ENCODE measurements around the gene TUBGCP3.

The TUBGCP3 gene

DNA sequence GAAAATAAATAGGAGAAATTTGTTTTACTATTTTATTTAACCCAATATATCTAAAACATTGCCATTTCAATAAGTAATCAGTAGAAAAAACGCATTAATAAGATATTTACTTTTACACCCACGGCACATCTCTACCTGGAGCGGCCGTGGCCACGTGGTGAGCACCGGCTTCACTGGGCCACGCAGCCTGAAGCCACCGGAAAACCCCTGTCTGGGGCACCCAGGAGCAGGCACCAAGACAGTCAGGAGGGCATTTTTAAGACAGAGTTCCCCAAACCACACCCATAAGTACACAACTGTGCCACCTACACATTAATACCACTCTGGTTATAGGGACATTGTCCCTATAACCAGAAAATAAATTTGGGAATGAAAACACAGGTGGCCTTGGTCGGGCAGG lies 130.9 kb downstream of the TUBGCP3 start:
- H3K36me3 ChIP-seq (ENCODE audit: control insufficient read depth in 5 of 5, insufficient read depth in 5 of 5, low read length in 5 of 5): no peaks in the 10 kb centered on the region
- no peak overlapping the region for H3K9ac ChIP-seq (ENCODE audit: low read length in 5 of 5)
- no peak overlapping the region for H3K4me3 ChIP-seq (ENCODE audit: low read depth in 1 of 5, low read length in 5 of 5)

GRCh38 chr13:112456138-112457056 lies 131.6 kb downstream of the TUBGCP3 start:
- no peak overlapping the region for H3K9ac ChIP-seq (ENCODE audit: low read length in 5 of 5)
- H3K4me3 ChIP-seq (ENCODE audit: low read depth in 1 of 5, low read length in 5 of 5): no peak overlapping the region
- H3K4me1 ChIP-seq (ENCODE audit: control insufficient read depth in 5 of 5, insufficient read depth in 5 of 5, low read length in 5 of 5): no peaks in the 10 kb centered on the region
- no peaks in the 10 kb centered on the region for H3K36me3 ChIP-seq (ENCODE audit: control insufficient read depth in 5 of 5, insufficient read depth in 5 of 5, low read length in 5 of 5)
- peaks cover 0 to 22% (median 11%) of the 10 kb centered on the region in 5 donors for H3K27me3 ChIP-seq (ENCODE audit: control insufficient read depth in 5 of 5, insufficient read depth in 4 of 5, low read length in 5 of 5)
- no peak overlapping the region for H3K27ac ChIP-seq (ENCODE audit: low read depth, low read length)
- peaks cover 0 to 9% (median 6%) of the 10 kb centered on the region in 5 donors for H3K9me3 ChIP-seq (ENCODE audit: control insufficient read depth in 5 of 5, low read length in 5 of 5)

More for the DNA sequence above, 130.9 kb downstream of the TUBGCP3 start:
- Histone ChIP-seq H3K27ac (ENCODE audit: low read depth, low read length) (no peak overlapping the region), H3K27me3 (ENCODE audit: control insufficient read depth in 5 of 5, insufficient read depth in 4 of 5, low read length in 5 of 5) (peaks cover 0 to 19% (median 11%) of the 10 kb centered on the region in 5 donors), H3K4me1 (ENCODE audit: control insufficient read depth in 5 of 5, insufficient read depth in 5 of 5, low read length in 5 of 5) (no peaks in the 10 kb centered on the region), H3K9me3 (ENCODE audit: control insufficient read depth in 5 of 5, low read length in 5 of 5) (peaks cover 0 to 9% (median 8%) of the 10 kb centered on the region in 5 donors)

DNA sequence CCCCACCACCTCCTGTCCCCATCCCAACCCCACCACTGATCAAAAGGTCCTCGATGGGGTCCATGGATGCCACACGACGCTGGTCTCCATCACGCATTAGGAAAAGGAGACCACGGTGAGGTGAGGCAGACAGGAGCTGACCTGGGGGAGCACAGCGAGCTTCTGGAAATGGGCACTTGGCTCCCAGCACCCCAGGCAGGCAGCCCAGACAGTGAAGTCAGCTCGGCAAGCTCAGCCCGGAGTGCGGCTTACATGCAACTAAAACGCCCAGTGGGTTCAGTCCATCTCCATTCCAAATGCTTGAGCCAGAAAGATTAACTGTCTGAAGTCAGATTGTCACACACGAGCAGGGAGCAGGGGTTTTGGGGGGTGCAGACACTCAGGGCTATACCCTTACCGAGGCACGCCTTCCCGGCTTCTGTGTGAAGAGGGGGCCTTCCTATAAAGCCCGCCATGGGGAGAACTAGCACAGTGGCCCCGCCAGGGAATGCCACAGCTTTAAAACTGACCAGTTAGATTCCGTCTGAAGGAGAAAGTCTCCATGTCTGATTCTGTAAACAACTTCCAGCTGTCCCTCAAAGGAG lies 132.4 kb downstream of the TUBGCP3 start:
- H3K4me3 ChIP-seq (ENCODE audit: low read depth in 1 of 5, low read length in 5 of 5): no peak overlapping the region
- H3K36me3 ChIP-seq (ENCODE audit: control insufficient read depth in 5 of 5, insufficient read depth in 5 of 5, low read length in 5 of 5): no peaks in the 10 kb centered on the region
- no peak overlapping the region for H3K27ac ChIP-seq (ENCODE audit: low read depth, low read length)
- H3K4me1 ChIP-seq (ENCODE audit: control insufficient read depth in 5 of 5, insufficient read depth in 5 of 5, low read length in 5 of 5): no peaks in the 10 kb centered on the region
- peaks cover 0 to 9% (median 6%) of the 10 kb centered on the region in 5 donors for H3K9me3 ChIP-seq (ENCODE audit: control insufficient read depth in 5 of 5, low read length in 5 of 5)
- H3K27me3 ChIP-seq (ENCODE audit: control insufficient read depth in 5 of 5, insufficient read depth in 4 of 5, low read length in 5 of 5): peaks cover 0 to 22% (median 11%) of the 10 kb centered on the region in 5 donors
- H3K9ac ChIP-seq (ENCODE audit: low read length in 5 of 5): no peak overlapping the region

DNA sequence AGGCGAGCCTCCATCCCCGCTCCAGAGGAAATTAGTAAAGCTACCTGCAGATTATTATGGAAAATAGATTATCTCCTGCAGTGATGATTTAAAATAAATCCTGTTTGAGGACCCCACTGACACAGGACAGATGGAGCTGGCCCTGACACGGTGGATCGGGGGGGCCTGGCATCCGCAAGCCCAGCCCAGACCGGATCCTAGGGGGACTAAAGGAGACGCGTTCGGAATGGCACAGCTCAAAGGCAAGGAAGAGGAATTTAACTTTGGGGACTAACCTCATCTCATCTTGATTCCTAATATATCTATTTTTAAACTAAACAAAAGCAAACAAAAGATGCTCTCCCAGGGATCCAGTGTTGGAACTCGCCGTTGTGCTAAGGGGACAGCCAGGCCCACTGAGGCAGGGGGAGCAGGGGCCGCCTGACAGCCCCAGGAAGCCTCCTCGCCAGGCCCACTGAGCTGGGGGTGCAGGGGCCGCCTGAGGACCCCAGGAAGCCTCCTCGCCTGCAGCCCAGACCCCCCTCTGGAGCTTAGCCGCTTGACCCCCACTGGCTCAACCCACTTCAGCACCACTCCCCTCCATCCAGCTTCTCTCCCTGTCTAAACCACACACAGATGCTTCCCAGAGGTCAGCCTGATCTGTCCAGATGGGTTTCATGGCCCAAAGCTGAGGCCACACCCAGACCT lies 133.2 kb downstream of the TUBGCP3 start:
- peaks cover 0 to 7% (median 6%) of the 10 kb centered on the region in 5 donors for H3K9me3 ChIP-seq (ENCODE audit: control insufficient read depth in 5 of 5, low read length in 5 of 5)
- no peak overlapping the region for H3K9ac ChIP-seq (ENCODE audit: low read length in 5 of 5)
- H3K27me3 ChIP-seq (ENCODE audit: control insufficient read depth in 5 of 5, insufficient read depth in 4 of 5, low read length in 5 of 5): peaks cover 0 to 22% (median 11%) of the 10 kb centered on the region in 5 donors
- H3K4me3 ChIP-seq (ENCODE audit: low read depth in 1 of 5, low read length in 5 of 5): no peak overlapping the region
- no peak overlapping the region for H3K27ac ChIP-seq (ENCODE audit: low read depth, low read length)
- H3K4me1 ChIP-seq (ENCODE audit: control insufficient read depth in 5 of 5, insufficient read depth in 5 of 5, low read length in 5 of 5): no peaks in the 10 kb centered on the region
- H3K36me3 ChIP-seq (ENCODE audit: control insufficient read depth in 5 of 5, insufficient read depth in 5 of 5, low read length in 5 of 5): no peaks in the 10 kb centered on the region

DNA sequence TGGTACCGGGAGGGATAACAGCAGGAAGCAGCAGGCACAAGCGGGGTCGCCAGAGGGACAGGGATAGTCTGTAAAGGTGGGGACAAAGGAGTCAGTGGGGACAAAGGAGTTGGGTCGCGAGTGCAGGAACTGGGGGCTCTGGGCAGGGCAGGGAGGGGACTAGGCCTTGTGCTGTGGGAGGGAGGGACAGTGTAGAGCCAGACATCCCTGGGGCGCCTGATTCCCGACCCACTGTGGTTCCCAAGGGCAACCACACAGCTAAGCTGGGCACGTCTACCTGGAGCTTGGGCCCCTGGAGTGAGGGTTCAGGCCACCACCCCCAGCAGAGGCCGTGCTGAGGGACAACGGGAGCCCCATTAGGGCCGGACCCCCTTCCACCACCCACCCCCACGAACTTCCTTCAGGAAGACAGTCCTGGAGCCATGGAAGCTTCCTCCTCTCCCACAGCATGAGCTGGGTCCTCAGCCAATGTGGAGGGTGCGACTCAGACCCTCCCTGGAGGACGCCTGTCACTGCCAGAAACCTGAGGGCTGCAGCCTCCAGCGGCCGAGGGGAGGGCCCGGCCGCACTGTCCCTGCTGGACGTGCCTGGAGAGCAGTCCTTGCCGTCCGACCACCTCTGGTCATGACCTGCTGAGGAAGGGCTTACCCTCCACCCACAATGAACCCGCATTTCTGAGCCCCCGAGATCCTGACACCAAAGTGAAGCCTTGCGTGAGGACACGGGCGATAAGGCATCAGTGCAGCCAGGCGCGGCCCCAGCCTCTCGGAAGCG lies 133.9 kb downstream of the TUBGCP3 start:
- H3K4me3 ChIP-seq (ENCODE audit: low read depth in 1 of 5, low read length in 5 of 5): no peak overlapping the region
- H3K9me3 ChIP-seq (ENCODE audit: control insufficient read depth in 5 of 5, low read length in 5 of 5): peaks cover 0 to 5% (median 3%) of the 10 kb centered on the region in 5 donors

GRCh38 chr13:112453207-112453829 lies 134.6 kb downstream of the TUBGCP3 start:
- Histone ChIP-seq H3K4me1 (ENCODE audit: control insufficient read depth in 5 of 5, insufficient read depth in 5 of 5, low read length in 5 of 5) (no peaks in the 10 kb centered on the region), H3K4me3 (ENCODE audit: low read depth in 1 of 5, low read length in 5 of 5) (no peak overlapping the region), H3K27me3 (ENCODE audit: control insufficient read depth in 5 of 5, insufficient read depth in 4 of 5, low read length in 5 of 5) (peaks cover 4 to 24% (median 14%) of the 10 kb centered on the region in 5 donors), H3K9ac (ENCODE audit: low read length in 5 of 5) (no peak overlapping the region), H3K27ac (ENCODE audit: low read depth, low read length) (no peak overlapping the region), H3K9me3 (ENCODE audit: control insufficient read depth in 5 of 5, low read length in 5 of 5) (peaks cover 0 to 5% (median 0%) of the 10 kb centered on the region in 5 donors), H3K36me3 (ENCODE audit: control insufficient read depth in 5 of 5, insufficient read depth in 5 of 5, low read length in 5 of 5) (no peaks in the 10 kb centered on the region)

More for the DNA sequence above, 133.9 kb downstream of the TUBGCP3 start:
- Histone ChIP-seq H3K36me3 (ENCODE audit: control insufficient read depth in 5 of 5, insufficient read depth in 5 of 5, low read length in 5 of 5) (no peaks in the 10 kb centered on the region), H3K27ac (ENCODE audit: low read depth, low read length) (no peak overlapping the region), H3K9ac (ENCODE audit: low read length in 5 of 5) (no peak overlapping the region), H3K27me3 (ENCODE audit: control insufficient read depth in 5 of 5, insufficient read depth in 4 of 5, low read length in 5 of 5) (peaks cover 0 to 22% (median 11%) of the 10 kb centered on the region in 5 donors), H3K4me1 (ENCODE audit: control insufficient read depth in 5 of 5, insufficient read depth in 5 of 5, low read length in 5 of 5) (no peaks in the 10 kb centered on the region)

DNA sequence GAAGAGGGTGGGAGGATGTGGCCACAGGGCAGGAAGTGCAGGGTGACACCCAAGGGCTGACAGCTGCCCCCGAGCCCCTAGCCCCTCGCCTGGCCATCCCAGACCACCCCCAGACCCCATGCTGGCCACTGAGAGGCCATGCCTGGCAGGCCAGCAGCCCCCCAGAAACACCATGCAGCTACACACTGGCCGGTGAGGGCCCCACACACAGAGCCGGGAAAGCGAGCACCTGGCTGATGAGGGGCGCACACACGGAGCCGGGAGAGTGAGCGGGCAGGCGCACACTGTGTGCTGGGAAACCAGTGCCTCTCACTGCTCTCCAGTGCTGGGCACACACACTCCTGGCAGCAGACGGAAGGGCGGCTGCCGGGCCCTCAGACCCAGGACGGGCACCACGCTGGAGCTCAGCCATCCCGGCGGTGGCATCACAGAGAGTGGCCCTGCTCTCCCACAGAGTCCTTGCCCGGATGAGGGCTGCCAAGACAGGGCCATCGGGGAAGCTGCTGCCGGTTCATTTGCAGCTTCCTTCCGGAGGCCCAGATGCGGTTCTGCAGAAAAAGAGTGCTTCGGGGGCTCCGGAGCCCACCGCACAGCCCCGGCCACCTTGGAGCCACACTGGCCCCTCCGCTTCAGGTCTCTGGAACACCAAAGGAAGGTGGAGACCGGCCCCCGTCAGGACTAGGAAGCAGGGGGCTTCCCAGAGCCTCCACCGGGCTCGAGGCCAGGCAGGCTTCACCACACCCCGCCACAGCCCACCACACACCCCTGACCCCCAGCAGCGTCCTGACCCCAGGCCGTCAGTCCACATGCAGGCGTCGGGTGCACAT lies 135.4 kb downstream of the TUBGCP3 start:
- H3K9ac ChIP-seq (ENCODE audit: low read length in 5 of 5): no peak overlapping the region
- H3K27me3 ChIP-seq (ENCODE audit: control insufficient read depth in 5 of 5, insufficient read depth in 4 of 5, low read length in 5 of 5): peaks cover 6 to 29% (median 14%) of the 10 kb centered on the region in 5 donors
- H3K4me3 ChIP-seq (ENCODE audit: low read depth in 1 of 5, low read length in 5 of 5): no peak overlapping the region
- H3K36me3 ChIP-seq (ENCODE audit: control insufficient read depth in 5 of 5, insufficient read depth in 5 of 5, low read length in 5 of 5): no peaks in the 10 kb centered on the region
- no peak overlapping the region for H3K27ac ChIP-seq (ENCODE audit: low read depth, low read length)
- no peaks in the 10 kb centered on the region for H3K4me1 ChIP-seq (ENCODE audit: control insufficient read depth in 5 of 5, insufficient read depth in 5 of 5, low read length in 5 of 5)
- H3K9me3 ChIP-seq (ENCODE audit: control insufficient read depth in 5 of 5, low read length in 5 of 5): peaks cover 0 to 5% (median 0%) of the 10 kb centered on the region in 5 donors

DNA sequence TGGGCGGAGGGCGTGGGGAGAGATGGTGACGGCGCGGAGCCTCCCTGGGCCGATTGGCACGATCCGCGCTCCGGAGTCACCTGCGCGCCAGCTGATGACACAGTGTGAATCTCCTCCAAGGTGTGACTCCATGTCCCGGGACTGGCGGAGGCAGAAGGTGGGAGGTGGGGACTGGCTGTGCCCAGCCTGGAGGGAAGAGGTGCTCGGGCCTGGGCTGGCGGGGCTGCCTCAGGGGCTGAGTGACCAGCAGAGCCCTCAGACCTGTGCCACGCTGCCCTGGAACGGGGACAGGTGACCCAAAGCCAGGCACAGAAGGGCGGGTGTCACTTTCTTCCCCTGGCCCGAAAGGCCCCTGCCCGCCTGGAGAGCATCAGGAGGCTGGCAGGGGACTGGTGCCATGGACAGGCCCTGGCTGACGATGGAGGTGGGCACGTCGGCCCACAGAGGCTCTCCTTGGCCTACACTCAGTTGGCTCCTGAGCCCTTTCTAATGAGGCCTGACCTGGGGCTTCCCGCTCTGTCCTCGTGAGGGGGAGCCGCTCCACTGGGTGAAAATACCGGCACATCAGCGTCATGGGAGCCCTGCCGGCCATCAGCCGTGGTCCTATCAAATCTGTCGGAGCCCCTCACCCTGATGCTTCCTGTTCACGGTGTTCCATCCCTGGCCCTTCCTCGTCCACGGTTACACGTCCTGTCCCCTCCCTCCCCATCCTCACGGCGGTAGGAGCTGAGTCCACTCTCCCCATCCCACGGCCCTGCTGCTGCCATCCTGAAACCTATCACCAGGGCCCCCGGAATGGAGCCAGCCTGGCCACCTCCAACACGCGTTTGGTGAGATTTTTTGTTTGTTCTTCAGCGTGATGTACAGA lies 136.2 kb downstream of the TUBGCP3 start:
- H3K27me3 ChIP-seq (ENCODE audit: control insufficient read depth in 5 of 5, insufficient read depth in 4 of 5, low read length in 5 of 5): peaks cover 8 to 30% (median 15%) of the 10 kb centered on the region in 5 donors
- H3K9me3 ChIP-seq (ENCODE audit: control insufficient read depth in 5 of 5, low read length in 5 of 5): peaks cover 0 to 5% (median 0%) of the 10 kb centered on the region in 5 donors
- H3K4me1 ChIP-seq (ENCODE audit: control insufficient read depth in 5 of 5, insufficient read depth in 5 of 5, low read length in 5 of 5): no peaks in the 10 kb centered on the region
- no peaks in the 10 kb centered on the region for H3K36me3 ChIP-seq (ENCODE audit: control insufficient read depth in 5 of 5, insufficient read depth in 5 of 5, low read length in 5 of 5)
- H3K4me3 ChIP-seq (ENCODE audit: low read depth in 1 of 5, low read length in 5 of 5): no peak overlapping the region
- H3K27ac ChIP-seq (ENCODE audit: low read depth, low read length): no peak overlapping the region
- no peak overlapping the region for H3K9ac ChIP-seq (ENCODE audit: low read length in 5 of 5)

Measured in subcutaneous abdominal adipose tissue (tissue), 5 donors.